Stimulated activated memory B cell treated with anti-CD40 and anti-IgM and Interleukin-4, amounts not matched to agents 10 μg/mL and 1 μg/mL and 100 μg/mL, for 72 hours (primary cell): ENCODE data around the gene ADD2.
"Not testable (repeated sequence)": the region's sequence is repeated elsewhere in the genome, so short reads cannot be mapped to it uniquely, and the experiment has no call there.

Source experiments
- ATAC-seq: fragments of 150-1000 bp; cut with Tn5 transposase; 2 replicates; pipeline ENCODE4 v1.10.0; 2021
- H3K27ac Mint-ChIP-seq: one replicate; pipeline ENCODE4 v1.8.0; 2022; ENCODE audit warnings: mild to moderate bottlenecking, mixed read lengths
- H3K27me3 Mint-ChIP-seq: one replicate; pipeline ENCODE4 v1.8.0; 2022; ENCODE audit warnings: mixed read lengths
- H3K36me3 Mint-ChIP-seq: one replicate; pipeline ENCODE4 v1.8.0; 2022; ENCODE audit warnings: mixed read lengths
- H3K4me1 Mint-ChIP-seq: one replicate; pipeline ENCODE4 v1.8.0; 2022; ENCODE audit warnings: mixed read lengths
- H3K4me3 Mint-ChIP-seq: one replicate; pipeline ENCODE4 v1.8.0; 2022; ENCODE audit warnings: mild to moderate bottlenecking, moderate library complexity, mixed read lengths
- H3K9me3 Mint-ChIP-seq: one replicate; pipeline ENCODE4 v1.8.0; 2022; ENCODE audit warnings: mixed read lengths

Gene ADD2, protein sequence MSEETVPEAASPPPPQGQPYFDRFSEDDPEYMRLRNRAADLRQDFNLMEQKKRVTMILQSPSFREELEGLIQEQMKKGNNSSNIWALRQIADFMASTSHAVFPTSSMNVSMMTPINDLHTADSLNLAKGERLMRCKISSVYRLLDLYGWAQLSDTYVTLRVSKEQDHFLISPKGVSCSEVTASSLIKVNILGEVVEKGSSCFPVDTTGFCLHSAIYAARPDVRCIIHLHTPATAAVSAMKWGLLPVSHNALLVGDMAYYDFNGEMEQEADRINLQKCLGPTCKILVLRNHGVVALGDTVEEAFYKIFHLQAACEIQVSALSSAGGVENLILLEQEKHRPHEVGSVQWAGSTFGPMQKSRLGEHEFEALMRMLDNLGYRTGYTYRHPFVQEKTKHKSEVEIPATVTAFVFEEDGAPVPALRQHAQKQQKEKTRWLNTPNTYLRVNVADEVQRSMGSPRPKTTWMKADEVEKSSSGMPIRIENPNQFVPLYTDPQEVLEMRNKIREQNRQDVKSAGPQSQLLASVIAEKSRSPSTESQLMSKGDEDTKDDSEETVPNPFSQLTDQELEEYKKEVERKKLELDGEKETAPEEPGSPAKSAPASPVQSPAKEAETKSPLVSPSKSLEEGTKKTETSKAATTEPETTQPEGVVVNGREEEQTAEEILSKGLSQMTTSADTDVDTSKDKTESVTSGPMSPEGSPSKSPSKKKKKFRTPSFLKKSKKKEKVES

DNA sequence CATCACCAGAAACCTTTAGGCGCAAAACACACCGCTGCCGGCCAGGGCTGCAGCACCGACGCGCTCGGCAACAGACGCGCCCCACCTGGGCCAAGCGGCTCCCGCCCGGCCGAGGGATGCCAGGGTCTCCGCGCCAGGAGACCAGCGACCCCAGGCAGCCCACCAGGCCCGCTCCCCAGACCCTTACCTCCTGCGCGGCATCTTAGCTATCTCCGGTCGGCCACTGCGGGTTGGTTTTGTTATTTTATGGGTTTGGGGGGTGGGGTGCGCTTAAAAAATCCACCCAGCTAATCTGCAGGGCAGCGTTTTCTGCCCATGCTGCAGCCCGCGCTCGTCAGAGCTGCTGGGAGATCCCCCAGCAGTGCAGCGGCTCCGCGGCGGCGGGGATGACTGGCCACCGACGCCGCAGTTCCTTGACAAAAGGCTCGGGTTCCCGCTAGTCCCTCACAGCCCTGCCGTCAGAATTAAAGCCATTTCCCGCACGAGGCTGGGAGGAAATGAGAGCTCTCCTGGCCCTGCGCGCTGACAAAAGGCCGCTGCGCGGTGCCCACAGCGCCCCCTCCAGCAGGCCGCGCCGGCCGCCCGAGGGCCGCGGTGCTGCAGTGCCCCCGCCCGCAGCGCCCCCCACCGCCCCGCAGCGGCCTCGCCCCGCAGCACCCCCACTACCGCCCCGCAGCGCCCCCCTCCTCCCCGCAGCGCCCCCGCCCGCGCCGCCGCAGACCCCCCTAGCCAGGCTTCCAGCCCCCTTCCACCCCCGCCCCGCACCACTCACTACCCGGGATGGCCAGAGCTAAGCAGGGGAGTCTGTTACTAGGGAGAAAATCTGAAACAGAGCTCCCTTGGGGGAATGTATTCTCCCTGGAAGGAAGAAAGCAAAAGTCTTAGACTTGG is at the start of gene ADD2:
ADD2 (minus strand) TSS at position 502 of the 891 bp plus-strand sequence. CDS start 61,792 bp downstream, outside the sequence.
- Mint-ChIP-seq H3K4me1 (peaks cover 19% of the 10 kb centered on the region), H3K36me3 (no peaks in the 10 kb centered on the region), H3K9me3 (no peaks in the 10 kb centered on the region), H3K27ac (peak within 1 kb of the TSS; percentile 88), H3K27me3 (peaks cover 13% of the 10 kb centered on the region), H3K4me3 (peak within 1 kb of the TSS; percentile 95)
- ATAC-seq: peak; percentile 81

DNA sequence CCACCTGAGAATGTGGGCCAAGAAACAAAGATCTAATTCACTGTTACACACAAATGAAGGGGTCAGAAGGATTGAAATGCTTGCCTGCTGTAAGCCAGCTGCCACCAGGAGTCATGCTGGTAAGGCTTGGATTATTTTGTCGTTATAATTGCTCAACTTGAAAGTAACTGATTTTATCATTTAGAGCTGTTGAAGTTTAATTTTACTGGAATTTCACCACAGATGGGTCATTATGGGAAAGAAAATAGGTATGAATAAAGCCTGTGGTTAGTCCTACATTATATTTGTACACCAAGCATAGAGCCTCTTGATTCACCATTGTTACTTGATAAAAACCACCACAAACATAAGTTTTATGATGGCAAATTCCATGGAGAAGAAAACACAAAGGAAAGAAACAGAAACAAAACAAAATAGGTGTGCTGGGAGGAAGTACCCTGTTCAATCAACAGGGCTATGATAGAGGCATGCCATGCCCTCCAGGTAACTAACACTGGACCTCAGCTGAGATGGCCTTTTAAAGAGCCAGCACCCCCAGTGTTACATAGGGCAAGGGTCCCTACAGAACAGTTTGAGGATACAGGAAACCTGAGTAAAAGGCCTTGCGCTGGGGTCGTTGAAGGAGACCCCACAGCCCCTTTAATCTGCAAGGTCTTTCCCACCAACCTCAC is 49.4 kb upstream of the ADD2 start:
- Mint-ChIP-seq H3K4me1 (no peaks in the 10 kb centered on the region), H3K4me3 (no peak overlapping the region), H3K27me3 (peaks cover 54% of the 10 kb centered on the region), H3K9me3 (no peaks in the 10 kb centered on the region), H3K27ac (no peak overlapping the region), H3K36me3 (no peaks in the 10 kb centered on the region)
- ATAC-seq: no peak

DNA sequence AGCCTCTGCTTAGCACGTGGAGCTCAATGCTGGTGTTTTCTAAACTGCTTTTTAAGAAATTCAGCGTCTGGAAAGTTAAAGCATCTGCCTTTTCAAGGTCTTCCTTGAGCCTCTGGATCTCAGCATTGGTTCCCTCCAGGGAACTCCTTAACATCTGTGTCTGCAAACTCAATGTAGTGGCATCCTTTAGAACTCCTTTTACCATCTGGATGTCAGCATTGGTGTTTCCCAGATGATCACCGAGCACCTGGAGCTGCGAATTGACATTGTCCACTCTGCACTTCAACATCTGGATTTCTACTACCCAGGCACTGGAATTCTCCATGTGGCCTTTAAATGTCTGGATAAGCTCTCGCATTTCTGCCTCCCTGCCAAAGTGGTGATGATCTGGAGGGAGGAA is 48.7 kb upstream of the ADD2 start:
- Mint-ChIP-seq H3K4me1 (no peaks in the 10 kb centered on the region), H3K27ac (no peak overlapping the region), H3K9me3 (no peaks in the 10 kb centered on the region), H3K27me3 (peaks cover 54% of the 10 kb centered on the region), H3K36me3 (no peaks in the 10 kb centered on the region), H3K4me3 (no peak overlapping the region)
- no peak for ATAC-seq

DNA sequence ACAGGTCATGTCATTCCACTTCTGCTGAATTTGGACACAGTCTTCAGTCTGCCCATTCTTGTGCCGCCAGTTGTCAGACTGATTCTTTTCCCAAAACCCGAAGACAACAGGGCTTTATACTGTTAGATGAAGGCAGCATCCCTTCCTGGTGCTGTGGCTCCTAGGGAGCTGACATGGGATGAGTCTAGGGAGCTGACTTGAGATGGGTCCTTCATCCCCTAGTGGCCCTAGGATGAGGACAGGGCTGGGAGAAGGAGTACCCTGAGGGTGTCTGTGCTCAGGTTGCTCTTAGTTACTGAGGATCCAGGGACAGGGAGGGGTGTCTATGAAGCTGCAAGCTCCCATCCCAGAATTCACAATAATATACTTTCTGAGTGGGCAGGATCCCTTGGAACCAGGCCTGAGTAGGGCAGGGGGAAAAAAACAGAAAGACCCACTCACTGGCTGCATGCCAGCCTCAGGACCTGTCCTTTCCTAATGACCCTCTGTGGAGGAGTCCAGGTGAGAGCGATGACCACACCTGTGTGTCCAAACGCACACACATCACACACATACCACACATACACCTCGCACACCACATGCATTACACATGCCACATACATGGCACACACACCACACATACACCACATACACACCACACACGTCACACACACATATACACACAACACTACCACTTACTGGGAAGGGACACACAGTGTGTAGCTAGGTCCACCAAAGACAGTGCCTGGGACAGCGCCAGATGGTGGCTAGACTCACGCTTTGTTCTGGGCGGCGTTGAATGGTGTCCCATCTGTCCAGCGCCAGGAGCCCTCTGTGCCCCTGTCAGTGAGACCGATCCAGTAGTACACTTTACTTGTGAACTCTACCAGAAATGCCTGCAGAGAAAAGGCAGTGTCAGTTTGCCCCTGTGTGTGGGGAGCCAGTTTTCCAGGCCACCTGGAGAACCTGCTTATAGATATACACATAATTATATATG is 41.3 kb upstream of the ADD2 start:
- no peaks in the 10 kb centered on the region for H3K4me1 Mint-ChIP-seq
- no peaks in the 10 kb centered on the region for H3K36me3 Mint-ChIP-seq
- peak; percentile 39 for ATAC-seq
- no peaks in the 10 kb centered on the region for H3K9me3 Mint-ChIP-seq
- no peaks in the 10 kb centered on the region for H3K27me3 Mint-ChIP-seq
- no peak overlapping the region for H3K27ac Mint-ChIP-seq
- no peak overlapping the region for H3K4me3 Mint-ChIP-seq

DNA sequence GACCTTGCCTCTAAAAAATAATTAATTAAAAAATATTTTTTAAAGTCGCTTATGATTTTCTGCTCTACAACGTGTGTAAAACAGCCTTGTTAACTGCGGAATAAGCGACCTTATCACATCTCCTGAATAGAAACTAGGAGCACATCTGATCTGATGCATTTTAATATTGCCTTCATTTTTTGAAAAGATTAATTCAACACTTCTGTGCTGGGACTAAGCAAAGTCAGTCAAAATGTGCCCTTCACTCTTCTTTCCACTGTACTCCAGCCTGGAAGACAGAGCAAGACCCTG is 39.8 kb upstream of the ADD2 start:
- Mint-ChIP-seq H3K27me3 (no peaks in the 10 kb centered on the region), H3K9me3 (no peaks in the 10 kb centered on the region), H3K27ac (no peak overlapping the region), H3K36me3 (no peaks in the 10 kb centered on the region), H3K4me1 (peaks cover 6% of the 10 kb centered on the region), H3K4me3 (no peak overlapping the region)
- no peak for ATAC-seq

DNA sequence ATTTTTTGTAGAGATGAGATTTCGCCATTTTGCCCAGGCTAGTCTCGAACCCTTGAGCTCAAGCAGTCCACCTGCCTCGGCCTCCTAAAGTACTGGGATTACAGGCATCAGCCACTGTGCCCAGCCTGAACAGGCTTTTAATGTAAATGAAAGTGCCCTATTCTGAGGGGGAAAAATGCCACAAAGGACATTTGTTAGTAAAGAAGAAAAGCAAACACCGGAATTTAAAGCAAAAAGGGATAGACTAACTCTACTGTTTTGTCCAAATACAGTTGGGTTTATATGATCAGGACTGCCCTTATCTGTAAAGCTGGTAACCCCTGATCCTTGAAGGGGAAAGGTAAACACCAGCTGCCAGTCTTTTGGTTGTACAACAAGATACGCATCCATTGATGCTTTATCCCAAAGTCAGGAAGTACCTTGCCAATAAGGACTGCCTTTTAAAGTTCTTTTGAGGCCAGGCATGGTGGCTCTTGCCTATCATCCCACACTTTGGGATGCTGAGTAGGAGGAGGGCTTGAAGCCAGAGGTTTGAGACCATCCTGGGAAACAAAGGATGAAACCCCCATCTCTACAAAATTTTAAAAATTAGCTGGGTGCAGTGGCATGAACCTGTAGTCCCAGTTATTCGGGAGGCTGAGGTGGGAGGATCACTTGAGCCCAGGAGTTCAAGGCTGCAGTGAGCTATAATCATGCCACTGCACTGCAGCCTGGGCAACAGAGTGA is 39.3 kb upstream of the ADD2 start:
- Mint-ChIP-seq H3K4me3 (no peak overlapping the region), H3K9me3 (no peaks in the 10 kb centered on the region), H3K36me3 (no peaks in the 10 kb centered on the region), H3K27ac (no peak overlapping the region), H3K27me3 (no peaks in the 10 kb centered on the region), H3K4me1 (peaks cover 6% of the 10 kb centered on the region)
- no peak for ATAC-seq

DNA sequence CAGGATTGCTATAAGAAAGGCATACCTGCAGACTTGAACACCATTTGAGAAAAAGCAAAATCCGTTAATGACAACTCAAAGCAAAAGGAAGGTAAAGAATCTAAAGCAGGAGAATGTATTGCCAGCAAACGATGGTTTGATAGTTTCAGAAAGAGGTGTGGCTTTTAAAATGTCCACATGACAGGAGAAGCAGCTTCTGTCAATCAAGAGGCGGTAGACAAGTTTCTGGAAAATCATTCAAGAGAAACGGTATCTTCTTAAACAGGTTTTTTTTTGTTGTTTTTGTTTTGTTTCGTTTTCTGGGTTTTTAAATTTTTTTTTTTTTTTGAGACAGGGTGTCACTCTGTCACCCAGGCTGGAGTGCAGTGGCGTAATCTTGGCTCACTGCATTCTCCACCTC is 38.6 kb upstream of the ADD2 start:
- Mint-ChIP-seq H3K27ac (no peak overlapping the region), H3K27me3 (peaks cover 1% of the 10 kb centered on the region), H3K36me3 (no peaks in the 10 kb centered on the region), H3K4me3 (no peak overlapping the region), H3K9me3 (no peaks in the 10 kb centered on the region), H3K4me1 (peaks cover 6% of the 10 kb centered on the region)
- ATAC-seq: no peak

DNA sequence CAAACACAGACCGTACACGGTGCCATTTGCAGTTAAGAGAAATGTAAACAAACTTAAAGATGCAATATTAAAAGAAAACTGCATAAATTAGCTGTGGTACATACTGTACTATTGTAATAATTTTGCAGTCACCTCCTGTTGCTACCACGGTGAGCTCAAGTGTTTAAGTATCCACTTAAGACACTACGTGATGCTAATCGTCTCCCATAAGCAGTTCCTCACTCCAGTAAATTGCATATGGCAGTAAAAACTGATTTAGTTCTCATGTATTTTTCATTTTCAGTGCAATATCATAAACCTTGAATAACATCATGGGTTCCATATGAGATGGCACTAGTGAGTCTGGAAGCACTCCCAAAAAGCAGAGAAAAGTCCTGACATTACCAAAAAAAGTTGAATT is 38.0 kb upstream of the ADD2 start:
- Mint-ChIP-seq H3K9me3 (no peaks in the 10 kb centered on the region), H3K27ac (no peak overlapping the region), H3K27me3 (peaks cover 7% of the 10 kb centered on the region), H3K36me3 (no peaks in the 10 kb centered on the region), H3K4me1 (peaks cover 6% of the 10 kb centered on the region), H3K4me3 (no peak overlapping the region)
- ATAC-seq: no peak

DNA sequence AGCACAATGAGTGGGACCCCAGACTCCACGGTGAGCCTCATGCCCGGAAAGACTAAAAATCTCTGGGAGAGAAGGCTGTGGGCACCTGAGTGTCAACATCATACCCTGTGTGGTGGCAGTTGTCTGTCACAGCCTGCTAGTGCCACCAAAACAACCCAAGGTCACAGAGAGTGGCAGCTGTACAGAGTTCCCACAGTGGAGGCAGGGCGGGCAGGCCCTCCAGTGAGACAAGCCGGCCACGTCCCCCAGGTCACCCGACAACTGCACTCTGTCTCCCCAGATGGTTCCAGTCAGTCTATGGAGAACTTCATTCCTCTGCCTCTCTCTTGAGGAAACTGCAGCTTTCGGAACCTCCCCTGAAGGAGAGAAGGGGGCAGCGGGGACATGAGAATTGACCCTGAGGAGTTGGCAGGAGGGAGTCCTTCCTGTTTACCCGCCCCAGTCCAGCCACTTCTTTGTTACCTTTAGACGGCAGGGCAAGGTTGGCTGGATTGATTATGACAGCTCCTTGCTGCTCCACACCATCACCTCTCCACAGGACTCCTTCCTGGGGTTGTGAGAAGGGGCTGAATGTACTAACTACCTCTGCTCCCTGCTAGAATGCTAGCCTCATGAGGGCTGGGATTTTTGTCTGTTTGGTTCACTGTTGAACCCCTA is 33.7 kb upstream of the ADD2 start:
- ATAC-seq: no peak
- Mint-ChIP-seq H3K27ac (no peak overlapping the region), H3K27me3 (peaks cover 28% of the 10 kb centered on the region), H3K4me3 (no peak overlapping the region), H3K9me3 (peaks cover 14% of the 10 kb centered on the region), H3K4me1 (peaks cover 14% of the 10 kb centered on the region), H3K36me3 (peaks cover 6% of the 10 kb centered on the region)

DNA sequence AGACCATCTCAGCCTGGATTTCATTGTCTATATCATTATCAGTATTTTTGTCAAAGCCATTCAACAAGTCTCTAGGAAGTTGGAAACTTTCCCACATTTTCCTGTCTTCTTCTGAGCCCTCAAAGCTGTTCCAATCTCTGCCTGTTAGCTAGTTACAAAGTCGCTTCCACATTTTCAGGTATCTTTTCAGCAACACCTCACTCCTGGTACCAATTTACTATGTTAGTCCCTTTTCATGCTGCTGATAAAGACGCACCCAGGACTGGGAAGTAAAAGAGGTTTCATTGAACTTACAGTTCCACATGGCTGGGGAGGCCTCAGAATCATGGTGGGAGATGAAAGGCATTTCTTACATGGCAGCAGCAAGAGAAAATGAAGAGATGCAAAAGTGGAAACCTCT is 31.7 kb upstream of the ADD2 start:
- no peak for ATAC-seq
- Mint-ChIP-seq H3K36me3 (peaks cover 6% of the 10 kb centered on the region), H3K27me3 (peaks cover 31% of the 10 kb centered on the region), H3K9me3 (peaks cover 14% of the 10 kb centered on the region), H3K27ac (no peak overlapping the region), H3K4me3 (no peak overlapping the region), H3K4me1 (peaks cover 14% of the 10 kb centered on the region)

DNA sequence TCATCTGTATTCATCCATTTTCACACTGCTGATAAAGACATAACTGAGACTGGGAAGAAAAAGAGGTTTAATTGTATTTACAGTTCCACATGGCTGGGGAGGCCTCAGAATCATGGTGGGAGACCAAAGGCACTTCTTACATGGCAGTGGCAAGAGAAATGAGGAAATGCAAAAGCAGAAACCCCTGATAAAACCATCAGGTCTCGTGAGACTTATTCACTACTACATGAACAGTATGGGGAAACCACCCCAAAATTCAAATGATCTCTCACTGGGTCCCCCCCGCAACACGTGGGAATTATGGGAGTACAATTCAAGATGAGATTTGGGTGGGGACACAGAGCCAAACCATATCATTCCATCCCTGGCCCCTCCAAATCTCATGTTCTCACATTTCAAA is 30.0 kb upstream of the ADD2 start:
- H3K36me3 Mint-ChIP-seq, H3K4me3 Mint-ChIP-seq, ATAC-seq: not testable (repeated sequence)
- Mint-ChIP-seq H3K4me1 (peaks cover 13% of the 10 kb centered on the region), H3K9me3 (peaks cover 14% of the 10 kb centered on the region), H3K27ac (peak overlapping the region; percentile 48), H3K27me3 (peaks cover 46% of the 10 kb centered on the region)

DNA sequence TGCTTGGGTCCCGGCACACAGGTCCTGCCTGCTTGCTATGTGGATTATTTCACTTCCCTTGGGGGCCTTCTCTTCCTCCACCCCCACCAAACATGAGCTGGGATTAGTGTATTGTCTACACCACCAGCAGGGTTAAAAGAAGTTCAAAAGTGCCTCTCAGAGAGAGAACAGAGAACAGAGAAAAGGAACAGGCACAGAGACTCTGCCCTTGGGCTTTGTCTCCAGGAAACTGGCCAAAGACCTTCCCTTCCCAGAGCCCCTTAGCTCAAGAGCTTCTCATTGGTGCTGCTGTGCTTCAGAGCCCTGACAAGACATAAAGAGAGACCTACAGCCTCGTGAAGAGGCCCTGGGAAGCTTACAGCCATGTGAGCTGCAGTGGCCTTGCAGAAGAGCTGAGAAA is 29.5 kb upstream of the ADD2 start:
- H3K27ac Mint-ChIP-seq: peak overlapping the region; percentile 48
- peaks cover 13% of the 10 kb centered on the region for H3K4me1 Mint-ChIP-seq
- H3K9me3 Mint-ChIP-seq: peaks cover 14% of the 10 kb centered on the region
- H3K4me3 Mint-ChIP-seq: no peak overlapping the region
- peaks cover 6% of the 10 kb centered on the region for H3K36me3 Mint-ChIP-seq
- ATAC-seq: no peak
- peaks cover 50% of the 10 kb centered on the region for H3K27me3 Mint-ChIP-seq

DNA sequence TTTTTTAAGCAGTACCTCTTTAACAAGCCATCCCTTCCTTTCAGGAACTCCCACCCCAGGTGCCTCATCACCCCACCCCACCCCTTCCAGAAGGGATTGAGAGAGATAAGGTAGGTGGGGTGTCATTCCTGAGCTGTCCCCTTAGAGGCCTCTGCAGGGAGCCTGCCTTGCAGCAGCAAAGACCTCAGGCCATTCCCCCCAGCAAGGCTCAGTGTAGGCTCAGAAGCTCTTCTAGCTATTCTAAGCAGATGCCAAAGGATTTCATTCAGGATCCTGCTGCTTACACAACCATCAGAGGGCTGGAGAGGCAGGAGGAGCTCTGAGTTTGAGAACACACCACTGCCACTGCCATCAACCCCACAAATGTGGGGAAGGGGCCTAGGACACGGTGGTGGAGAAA is 28.3 kb upstream of the ADD2 start:
- no peak overlapping the region for H3K27ac Mint-ChIP-seq
- H3K27me3 Mint-ChIP-seq: peaks cover 57% of the 10 kb centered on the region
- peaks cover 14% of the 10 kb centered on the region for H3K9me3 Mint-ChIP-seq
- H3K4me1 Mint-ChIP-seq: peaks cover 13% of the 10 kb centered on the region
- no peak overlapping the region for H3K4me3 Mint-ChIP-seq
- H3K36me3 Mint-ChIP-seq: peaks cover 6% of the 10 kb centered on the region
- no peak for ATAC-seq
